Measurements from ENCODE around the gene SMG6. TPM values are rescaled to one million over a fixed set of nuclear protein-coding genes. Genes with fewer than 3 reads are reported as not detected.

The SMG6 gene
- total and polyA plus RNA-seq, 2 of the 8 experiments (the other 6 are each of a cell fraction or from before 2014, with no cell fraction given) = 18.5 to 25.2 TPM

GRCh38 chr17:2040942-2041560 is 262.5 kb downstream of the SMG6 start:
- Histone ChIP-seq H3K27ac (ENCODE audit: low read depth, low read length) (no peak overlapping the region), H3K18ac (ENCODE audit: extremely low read depth, low read length) (no peak overlapping the region), H3K27me3 (replicated peaks in 1 of 4; ENCODE audit: control insufficient read depth in 3 of 4, extremely low read depth in 1 of 4, insufficient read depth in 3 of 4, low read length in 3 of 4) (peaks cover 0 to 2% (median 0%) of the 10 kb centered on the region in 4 experiments; a peak in 1 of 7 replicates), H3K4me3 (ENCODE audit: extremely low read depth in 1 of 4, insufficient read depth in 2 of 4, low read depth in 3 of 4, low read length in 4 of 4) (peak overlapping the region; percentile 58 to 82 (median 71)), H2BK5ac (ENCODE audit: low read depth, low read length) (no peak overlapping the region), H4K5ac (ENCODE audit: insufficient read length, low read depth, low read length) (no peak overlapping the region), H2BK120ac (replicated peaks; ENCODE audit: low read depth, low read length) (no peak overlapping the region), H3K9ac (replicated peaks in 1 of 4; ENCODE audit: extremely low read depth in 1 of 4, low read depth in 3 of 4, low read length in 3 of 4) (no peak overlapping the region; a peak in 1 of 7 replicates), H3K23me2 (ENCODE audit: low read depth, low read length) (peaks cover 5% of the 10 kb centered on the region; the same call in 1 of the 2 replicates), H3K14ac (ENCODE audit: insufficient read length) (no peak overlapping the region), H2BK20ac (ENCODE audit: low read length) (no peak overlapping the region), H3K4me2 (ENCODE audit: insufficient read depth in 1 of 2, low read depth in 2 of 2, low read length in 2 of 2) (peak overlapping the region; percentile 61 to 91), H4K20me1 (replicated peaks in 1 of 2; ENCODE audit: control insufficient read depth in 1 of 2, insufficient read depth in 2 of 2, low read length in 2 of 2) (peaks cover 0 to 7% of the 10 kb centered on the region in 2 experiments), H3K4ac (replicated peaks; ENCODE audit: insufficient read length, low read depth, low read length) (no peak overlapping the region), H3K9me3 (ENCODE audit: insufficient read depth in 2 of 2, low read depth in 1 of 2, low read length in 1 of 2) (no peaks in the 10 kb centered on the region), H2BK12ac (ENCODE audit: low read depth, low read length) (no peak overlapping the region), H2AFZ (ENCODE audit: low read length) (no peak overlapping the region; the same call in 1 of the 2 replicates), H3K23ac (ENCODE audit: insufficient read length) (no peak overlapping the region), H3K36me3 (ENCODE audit: control insufficient read depth in 2 of 4, insufficient read depth in 4 of 4, low read length in 3 of 4) (peaks cover 0 to 14% (median 3%) of the 10 kb centered on the region in 4 experiments; a peak in 5 of 8 replicates), H3K4me1 (replicated peaks in 1 of 4; ENCODE audit: control insufficient read depth in 3 of 4, insufficient read depth in 4 of 4, low read length in 3 of 4) (peaks cover 0 to 6% (median 5%) of the 10 kb centered on the region in 4 experiments; a peak in 4 of 7 replicates), H2AK5ac (ENCODE audit: low read depth, low read length) (no peak overlapping the region), H4K8ac (ENCODE audit: extremely low read depth, insufficient read depth, low read length) (no peak overlapping the region), H3K79me1 (ENCODE audit: low read depth, low read length) (peaks cover 4% of the 10 kb centered on the region), H2BK15ac (ENCODE audit: low read length) (no peak overlapping the region; the same call in 1 of the 2 replicates), H4K91ac (replicated peaks; ENCODE audit: insufficient read length, low read length) (no peak overlapping the region), H3K79me2 (ENCODE audit: control insufficient read depth in 1 of 2, insufficient read depth in 2 of 2, low read length in 2 of 2) (no peaks in the 10 kb centered on the region), H3K56ac (replicated peaks; ENCODE audit: insufficient read length, low read depth, low read length) (no peak overlapping the region)
- ChIA-PET POLR2A (ENCODE audit: partially characterized antibody) (interaction anchor here (0.7 to 1.6 kb wide), 4 partner anchors 25 to 132 kb away, joined by 3 read pairs; no protein-coding TSS in a partner anchor), CTCF (ENCODE audit: partially characterized antibody) (interaction anchor here (0.9 to 3.1 kb wide), 17 partner anchors 9 to 241 kb away, joined by 3 to 17 read pairs (median 4); partner anchors contain the start of genes DPH1 and RTN4RL1)
- WGBS, 2 experiments (ENCODE audit: extremely low coverage in 1 of 2, insufficient coverage in 1 of 2, insufficient read length in 1 of 2, insufficient replicate concordance in 2 of 2, low coverage in 1 of 2, low lambda C conversion rate in 2 of 2, missing lambda C conversion rate in 1 of 2) = 63% methylated on average over 16 of the region's 16 CpGs; no CpG with 5 or more reads in 1 of the 2 experiments
- FAIRE-seq = no peak
- no peak for DNase-seq (ENCODE audit: low read depth in 1 of 2, low spot score in 2 of 2)
- no peak for TF ChIP-seq RXRA (IDR thresholded peaks at IDR 0.05; ENCODE audit: insufficient read depth, low read depth, low read length)
- TF ChIP-seq, protein P1, sequence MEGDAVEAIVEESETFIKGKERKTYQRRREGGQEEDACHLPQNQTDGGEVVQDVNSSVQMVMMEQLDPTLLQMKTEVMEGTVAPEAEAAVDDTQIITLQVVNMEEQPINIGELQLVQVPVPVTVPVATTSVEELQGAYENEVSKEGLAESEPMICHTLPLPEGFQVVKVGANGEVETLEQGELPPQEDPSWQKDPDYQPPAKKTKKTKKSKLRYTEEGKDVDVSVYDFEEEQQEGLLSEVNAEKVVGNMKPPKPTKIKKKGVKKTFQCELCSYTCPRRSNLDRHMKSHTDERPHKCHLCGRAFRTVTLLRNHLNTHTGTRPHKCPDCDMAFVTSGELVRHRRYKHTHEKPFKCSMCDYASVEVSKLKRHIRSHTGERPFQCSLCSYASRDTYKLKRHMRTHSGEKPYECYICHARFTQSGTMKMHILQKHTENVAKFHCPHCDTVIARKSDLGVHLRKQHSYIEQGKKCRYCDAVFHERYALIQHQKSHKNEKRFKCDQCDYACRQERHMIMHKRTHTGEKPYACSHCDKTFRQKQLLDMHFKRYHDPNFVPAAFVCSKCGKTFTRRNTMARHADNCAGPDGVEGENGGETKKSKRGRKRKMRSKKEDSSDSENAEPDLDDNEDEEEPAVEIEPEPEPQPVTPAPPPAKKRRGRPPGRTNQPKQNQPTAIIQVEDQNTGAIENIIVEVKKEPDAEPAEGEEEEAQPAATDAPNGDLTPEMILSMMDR (IDR thresholded peaks at IDR 0.05; ENCODE audit: control extremely low read depth in 1 of 3, insufficient read depth in 1 of 3, low read depth in 1 of 3, low read length in 3 of 3) = no peak
- TF ChIP-seq EP300 (IDR thresholded peaks at IDR 0.05; ENCODE audit: borderline replicate concordance in 1 of 2, low read depth in 2 of 2, low read length in 2 of 2) = no peak
- no peak for TF ChIP-seq BCL11A (IDR thresholded peaks at IDR 0.05; ENCODE audit: low read depth in 2 of 2, low read length in 2 of 2)
- no peak for TF ChIP-seq EZH2 (IDR thresholded peaks at IDR 0.05; ENCODE audit: low read depth, low read length, severe bottlenecking)
- no peak for TF ChIP-seq KDM5A (IDR thresholded peaks at IDR 0.05; ENCODE audit: low read length)
- no peak for TF ChIP-seq RNF2 (IDR thresholded peaks at IDR 0.05; ENCODE audit: borderline replicate concordance, low read depth, low read length, missing control alignments, poor library complexity, severe bottlenecking)
- no peak for TF ChIP-seq TAF1 (IDR thresholded peaks at IDR 0.05; ENCODE audit: low read depth, low read length)
- TF ChIP-seq YY1 (IDR thresholded peaks at IDR 0.05; ENCODE audit: low read depth, low read length) = no peak
